Right forelimb (tissue), 1 donor: ENCODE data around the gene LTBR.

Source experiments
- DNase-seq: peaks from one replicate; pipeline ENCODE4 v3.0.0-alpha.2; 2018

LTBR gene

GRCh38 chr12:6346942-6347341, 37.0 kb upstream of the LTBR start:
- no peak for DNase-seq

DNA sequence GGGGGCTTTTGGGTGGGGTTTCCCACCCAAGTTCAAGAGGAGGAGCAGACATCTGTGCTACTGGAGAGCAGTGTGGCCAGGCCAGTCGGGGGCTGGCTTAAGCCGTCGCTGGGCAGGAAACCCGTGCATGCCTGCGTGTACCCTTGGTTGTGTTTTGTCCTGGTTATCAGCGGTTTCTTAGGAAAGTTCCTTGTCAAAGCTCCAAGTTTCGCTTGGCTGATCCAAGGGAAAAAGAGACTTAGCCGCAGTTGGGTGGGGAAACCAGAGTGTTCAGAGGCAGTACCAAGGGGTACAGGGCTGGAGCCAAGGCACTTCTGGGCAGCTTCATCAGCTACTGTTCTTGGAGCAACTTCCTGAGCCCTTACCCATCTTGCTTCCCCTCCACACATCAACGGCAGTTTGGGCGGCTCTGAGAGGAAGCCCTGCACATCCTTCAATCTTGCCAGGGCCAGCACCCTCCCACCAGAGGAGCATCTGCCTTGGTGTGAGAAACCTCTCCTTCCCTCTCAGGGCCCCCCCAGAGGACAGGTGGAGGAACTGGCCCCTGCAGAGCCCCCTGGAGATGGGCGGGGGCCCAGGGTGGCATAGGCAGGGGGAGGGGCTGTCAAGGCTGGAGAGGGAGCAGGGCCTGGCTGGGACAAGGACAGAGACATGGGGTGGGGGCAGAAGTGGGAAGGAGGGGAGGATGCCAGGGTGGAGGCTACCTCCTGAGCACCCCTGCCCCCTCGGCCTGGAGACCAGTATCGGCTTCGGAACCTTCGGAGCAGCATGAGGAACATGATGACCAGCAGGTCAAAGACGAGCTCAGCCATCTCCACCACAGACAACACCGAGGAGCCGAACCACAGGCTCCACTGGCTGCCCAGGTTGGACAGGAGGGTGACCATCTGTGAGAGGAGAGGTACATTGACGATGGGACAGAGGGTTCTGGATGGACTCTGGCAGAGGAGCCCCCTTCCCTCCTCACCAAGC, 36.3 kb upstream of the LTBR start:
- DNase-seq: no peak

- no peak for DNase-seq
Measured at GRCh38 chr12:6351622-6352021, 32.3 kb upstream of the LTBR start.

DNA sequence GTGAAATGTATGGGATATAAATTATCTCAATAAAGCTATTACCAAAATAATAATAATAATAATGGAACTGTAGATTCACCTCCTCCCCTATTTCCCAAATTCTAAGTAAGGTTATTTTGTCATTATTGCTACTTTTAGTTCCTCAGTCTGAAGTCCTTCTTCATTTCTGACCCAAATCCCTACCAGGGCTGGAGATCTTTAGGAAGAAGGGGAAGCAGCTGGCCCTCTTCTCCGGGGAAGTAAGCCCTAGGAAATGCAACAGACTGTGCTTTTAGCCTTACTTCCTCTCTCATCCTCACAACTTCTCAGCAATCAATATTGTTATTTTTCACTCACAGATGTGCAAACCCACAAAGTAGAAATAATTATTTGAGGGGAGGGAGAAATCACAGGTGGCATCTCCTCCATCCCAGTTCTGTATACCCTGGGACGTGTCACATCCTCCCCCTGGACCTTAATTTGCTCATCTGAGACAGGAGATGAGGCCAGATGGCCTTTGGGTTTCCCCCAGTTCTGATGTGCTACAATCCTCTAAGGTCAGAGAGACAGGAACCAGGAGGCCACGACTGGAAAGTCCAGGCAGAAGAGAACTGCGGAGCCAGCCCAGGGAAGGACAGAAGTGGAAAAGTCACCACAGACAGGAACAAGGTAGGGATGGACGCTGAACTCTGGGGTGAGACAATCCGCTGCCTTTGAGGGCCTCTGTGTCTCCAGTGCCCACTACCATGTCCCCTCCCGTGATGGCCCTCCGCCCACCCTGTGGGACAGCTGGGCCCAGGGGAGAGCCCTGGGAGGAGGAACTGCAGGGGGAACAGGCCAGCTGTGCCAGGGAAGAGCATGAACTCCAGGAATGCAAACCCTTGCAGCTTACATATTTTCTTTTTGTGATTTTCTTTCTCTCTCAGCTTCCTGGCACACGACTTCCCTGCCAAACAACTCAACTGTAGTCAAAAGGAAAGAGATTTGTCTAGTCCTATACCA, 31.5 kb upstream of the LTBR start:
- DNase-seq: no peak

DNA sequence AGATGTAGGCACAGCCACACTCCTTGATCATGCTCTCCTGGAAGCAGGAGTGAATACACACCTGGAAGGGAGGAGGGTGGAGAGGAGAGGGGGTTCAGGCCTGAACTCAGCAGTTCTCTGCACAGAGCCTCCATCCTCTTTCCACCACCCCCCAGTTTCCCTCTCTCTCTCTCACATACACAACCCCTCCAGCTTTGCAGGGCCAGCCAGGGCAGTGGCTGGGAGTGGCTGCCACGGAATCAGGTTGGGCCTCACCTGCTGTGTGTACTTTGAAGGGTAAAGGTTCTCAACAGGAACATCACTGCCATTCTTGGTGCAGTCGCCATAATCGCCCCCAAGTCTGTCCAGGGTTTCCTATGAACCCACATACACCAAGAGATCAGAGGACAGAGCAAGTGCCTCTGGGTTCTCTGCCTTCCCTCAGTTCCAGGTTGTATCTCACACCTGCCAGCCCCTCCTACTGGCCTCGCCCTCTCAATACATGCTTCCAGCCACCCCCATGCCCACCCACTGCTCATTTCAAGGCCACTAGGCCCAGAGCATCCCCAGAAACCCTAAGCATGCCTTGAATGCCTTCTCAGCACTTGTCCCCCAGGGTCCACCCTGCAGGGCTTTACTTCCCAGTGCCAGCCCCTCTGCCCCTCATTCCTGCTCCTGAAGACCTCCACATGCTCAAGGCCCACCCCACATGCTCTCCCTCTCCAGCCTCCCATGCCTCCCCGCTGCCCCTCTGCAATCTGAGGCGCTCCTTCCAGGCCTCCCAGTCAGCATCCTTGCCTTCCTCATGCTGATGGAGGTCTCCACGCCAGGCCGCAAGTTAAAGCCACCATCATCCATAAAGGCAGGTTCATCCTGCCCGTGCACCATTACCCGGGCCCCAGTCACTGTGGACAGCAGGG, 29.2 kb upstream of the LTBR start:
- no peak for DNase-seq

DNA sequence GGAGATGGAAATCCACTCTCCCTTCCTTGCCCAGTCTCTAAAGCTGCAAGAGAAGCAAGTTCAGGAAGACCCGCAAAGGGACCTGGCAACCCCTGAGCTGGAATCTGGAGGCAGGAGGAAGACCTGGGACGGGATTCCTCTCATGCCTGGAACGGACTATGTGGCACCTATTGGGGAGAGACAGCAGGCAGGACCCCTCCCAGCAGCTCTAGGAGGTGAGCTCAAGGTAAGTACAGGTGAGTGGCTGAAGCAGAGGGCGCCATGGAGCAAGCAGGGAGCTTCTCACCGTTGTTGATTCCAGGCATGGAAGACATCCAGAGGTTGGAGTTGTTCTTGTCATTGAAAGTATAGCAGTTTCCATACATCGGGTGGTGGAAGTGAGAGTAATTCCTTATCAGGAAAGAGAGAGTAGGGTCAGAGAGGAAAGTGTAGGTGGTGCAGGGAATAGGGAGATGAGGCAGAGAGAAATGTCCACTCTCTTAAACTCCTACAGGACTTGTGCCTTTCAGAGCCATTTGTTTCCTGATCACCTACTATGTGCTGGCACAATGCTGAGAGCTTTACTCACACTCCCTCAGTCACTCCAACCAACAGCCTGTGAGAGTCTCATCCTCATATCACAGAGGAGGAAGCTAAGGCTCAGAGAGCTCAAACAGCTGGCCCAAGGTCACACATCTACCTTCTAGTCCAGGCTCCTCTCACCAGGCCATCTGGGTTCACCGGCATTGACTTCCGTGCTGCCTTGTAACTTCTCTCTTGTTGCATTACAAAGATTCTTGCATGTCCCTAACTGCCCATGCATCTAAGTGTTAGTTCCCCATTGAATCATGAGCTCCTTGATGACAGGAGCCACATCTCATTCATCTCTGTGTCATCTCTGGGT, 28.2 kb upstream of the LTBR start:
- no peak for DNase-seq

- DNase-seq: no peak
Measured at GRCh38 chr12:6356374-6356820, 27.6 kb upstream of the LTBR start.

DNA sequence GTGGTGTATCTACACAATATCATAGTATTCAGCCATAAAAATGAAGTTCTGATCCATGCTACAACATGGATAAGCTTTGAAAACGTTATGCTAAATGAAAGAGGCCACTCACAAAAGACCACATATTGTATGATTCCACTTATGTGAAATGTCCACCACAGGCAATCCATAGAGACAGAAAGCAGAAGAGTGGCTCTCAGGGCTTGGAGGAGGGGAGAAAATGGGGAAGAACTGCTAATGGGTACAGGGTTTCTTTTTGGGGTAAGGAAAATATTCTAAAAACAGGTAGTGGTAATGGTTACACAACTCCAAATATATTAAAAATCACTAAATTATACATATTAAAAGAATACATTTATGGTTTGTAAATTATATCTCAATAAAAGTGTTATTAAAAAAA, 25.1 kb upstream of the LTBR start:
- no peak for DNase-seq

DNA sequence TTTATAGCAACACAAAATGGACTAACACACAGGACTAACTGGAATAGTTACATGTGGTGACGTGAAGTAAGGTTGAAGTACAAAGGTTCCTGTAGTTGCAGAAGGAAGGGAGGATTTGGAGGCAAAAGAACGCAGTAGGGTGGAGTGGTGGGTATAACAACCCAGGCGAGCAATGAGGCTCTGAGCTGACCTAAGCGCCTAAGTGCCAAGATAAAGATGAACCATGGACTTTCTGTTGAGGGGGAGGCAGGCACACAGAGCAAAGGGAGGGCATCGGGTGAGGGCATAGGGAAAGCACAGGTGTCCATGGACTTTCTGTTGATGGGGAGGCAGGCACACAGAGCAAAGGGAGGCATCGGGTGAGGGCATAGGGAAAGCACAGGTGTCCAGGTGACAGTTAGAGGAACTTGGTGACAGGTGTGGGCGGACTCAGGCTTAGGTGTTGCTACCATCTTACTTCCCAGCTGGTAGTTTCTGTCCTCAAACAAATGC, 23.8 kb upstream of the LTBR start:
- DNase-seq: no peak

DNA sequence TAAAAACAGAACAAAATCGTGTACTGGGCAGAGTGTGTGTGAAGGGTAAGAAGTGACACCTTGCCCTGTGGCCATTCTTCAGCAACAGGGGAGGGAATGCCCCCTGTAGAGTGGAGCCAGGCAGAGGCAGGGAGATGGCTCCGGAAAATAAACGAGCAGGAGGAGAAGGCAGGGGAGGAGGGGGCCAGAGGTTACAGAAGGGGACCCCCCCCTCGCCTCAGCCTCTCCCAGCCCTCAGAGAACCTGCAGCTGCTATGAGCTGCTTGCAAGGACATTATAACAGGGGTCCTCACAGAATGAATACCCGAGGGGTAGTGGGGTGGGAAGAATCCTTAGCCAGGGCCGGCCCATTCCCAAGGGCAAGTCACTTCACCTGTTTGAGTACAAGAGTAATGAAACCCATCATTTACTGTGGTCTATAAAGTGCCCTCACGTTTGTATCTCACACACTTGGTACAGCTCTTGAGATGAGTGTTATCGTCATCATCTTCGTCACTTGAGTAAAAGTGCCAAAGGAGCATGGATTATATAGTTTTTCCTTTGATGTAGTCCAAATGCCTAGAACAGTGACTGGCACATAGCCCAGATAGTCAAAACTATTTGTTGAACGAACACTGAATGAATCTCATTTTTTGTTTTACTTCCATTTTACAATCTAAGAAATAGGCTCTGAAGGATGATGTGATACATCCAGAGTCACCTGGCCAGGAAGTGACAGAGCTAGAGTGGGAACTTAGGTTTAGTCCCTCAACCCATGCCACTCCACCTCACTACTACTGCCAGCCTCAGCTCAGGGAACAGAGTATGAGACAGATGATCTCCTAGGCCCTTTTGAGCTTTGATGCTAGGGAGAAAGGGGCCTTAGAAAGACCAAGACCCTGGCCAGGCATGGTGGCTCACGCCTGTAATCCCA, 23.1 kb upstream of the LTBR start:
- no peak for DNase-seq

DNA sequence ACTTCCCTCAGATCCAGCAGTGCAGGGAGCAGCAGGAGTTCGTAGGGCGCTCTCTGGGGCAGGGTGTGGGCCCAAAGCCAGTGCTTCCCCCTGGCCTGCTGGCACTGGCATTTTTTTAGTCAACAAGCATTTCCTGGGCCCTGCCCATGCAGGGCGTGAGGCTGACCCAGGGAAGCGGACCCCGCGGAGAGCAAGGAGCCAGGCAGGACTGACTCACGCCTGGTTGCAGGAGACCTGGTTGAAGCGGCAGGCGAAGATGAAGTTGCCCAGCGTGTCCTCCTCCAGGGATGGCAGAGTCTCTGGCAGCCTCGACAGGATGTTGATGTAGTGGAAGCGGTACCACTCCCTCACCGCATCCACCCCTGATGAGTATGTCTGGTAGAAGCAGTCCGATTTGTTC, 22.1 kb upstream of the LTBR start:
- DNase-seq: no peak

GRCh38 chr12:6362403-6362802, 21.6 kb upstream of the LTBR start:
- no peak for DNase-seq

DNA sequence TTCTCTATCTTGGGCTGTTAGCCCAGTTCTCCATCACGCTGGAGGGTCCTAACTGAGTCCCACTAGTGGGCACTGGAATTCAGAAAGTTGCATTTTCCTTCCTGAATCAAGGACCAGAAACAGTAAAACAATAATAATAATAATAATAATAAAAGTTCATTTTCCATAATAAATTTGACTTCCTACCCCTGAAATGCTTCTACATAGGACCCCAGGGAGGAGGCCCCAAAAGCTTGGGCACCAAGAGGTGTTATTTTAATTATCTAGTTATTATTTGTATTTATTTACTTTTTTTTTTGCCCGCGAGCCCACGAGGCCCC, 21.0 kb upstream of the LTBR start:
- DNase-seq: no peak

DNA sequence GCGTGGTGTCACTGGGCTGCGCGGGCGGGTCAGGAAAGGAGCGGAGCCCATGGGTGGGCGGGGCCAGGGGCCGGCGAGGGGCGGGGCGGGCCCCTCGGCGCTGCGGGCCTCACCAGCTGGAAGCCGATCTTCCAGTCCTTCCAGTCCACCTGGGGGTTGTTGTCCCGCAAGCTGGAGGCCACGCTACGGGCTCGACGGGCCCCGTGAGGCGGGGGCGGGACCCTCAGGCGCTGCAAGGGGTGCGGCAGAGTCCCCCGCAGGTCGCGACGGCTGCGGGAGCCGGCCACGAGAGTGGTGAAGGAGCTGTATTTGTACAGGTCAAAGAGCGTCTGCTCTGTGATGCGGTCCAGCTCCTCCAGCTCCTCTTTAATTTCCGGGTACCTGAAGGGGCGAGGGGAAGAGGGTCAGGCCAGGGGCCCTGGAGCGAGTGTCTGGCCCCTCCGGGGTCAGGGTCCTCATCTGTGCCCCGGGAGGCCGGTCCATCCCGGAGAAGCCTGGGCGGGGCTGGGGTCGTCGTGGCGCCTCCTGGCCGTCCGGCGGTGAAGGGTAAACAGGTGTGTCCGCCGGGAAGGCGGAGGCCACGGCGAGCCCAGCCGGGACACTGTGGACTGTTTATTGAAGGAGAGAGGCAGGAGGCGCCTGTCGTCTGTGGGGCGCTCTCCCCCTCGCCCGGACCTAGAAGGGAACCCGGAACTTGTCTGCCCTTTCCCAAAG, 20.5 kb upstream of the LTBR start:
- DNase-seq: peak; percentile 77

DNA sequence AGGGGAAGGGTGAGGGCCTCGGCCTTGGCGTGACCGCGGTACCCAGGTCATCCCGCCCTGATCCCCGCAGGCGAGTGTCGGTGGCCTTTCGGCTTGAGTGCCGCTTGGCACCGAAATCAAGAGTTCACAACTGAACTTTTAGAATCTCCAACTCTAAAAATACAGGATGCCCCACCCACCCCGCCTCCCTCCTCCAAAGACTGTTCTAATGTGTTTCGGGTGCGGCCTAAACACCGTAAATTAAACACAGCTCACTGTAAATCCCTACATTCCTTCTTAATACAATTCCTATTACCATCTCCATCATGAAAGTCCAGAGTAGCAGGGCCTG, 20.0 kb upstream of the LTBR start:
- no peak for DNase-seq

DNA sequence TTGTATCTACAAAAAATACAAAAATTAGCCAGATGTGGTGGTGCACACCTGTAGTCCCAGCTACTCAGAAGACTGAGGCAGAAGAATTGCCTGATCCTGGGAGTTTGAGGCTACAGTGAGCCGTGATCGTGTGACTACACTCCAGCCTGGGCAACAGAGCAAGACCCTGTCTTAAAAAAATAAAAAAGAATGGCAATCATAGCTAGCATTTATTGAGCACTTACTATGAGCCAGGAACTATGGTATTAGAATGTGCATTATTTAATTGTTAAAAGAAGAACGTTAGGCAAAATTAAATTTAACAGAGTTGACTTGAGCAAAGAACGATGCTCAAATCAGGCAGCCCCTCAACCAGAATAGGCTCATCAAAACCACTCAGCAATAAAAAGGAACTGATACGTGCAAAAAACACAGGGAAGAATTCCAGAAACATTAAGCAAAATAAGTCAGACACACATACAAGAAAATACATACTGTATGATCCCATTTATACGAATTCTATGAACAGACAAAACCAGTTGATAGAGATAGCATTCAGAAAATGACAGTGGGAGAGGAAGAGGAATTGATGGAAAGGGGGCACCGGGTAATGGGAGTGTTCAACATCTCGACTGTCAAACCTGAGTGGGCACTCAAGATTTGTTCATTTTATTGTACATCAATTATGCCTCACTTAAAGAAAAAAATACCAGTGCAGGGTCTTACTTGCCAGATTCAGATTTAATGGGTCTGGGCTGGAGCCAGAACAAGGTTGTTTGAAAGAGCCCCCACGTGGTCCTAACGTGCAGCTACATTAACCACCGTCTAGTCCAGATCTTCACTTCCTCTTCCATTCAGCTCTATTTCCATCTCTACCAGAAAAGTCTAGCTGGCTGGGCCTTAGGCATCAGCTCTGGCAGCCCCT, 16.6 kb upstream of the LTBR start:
- DNase-seq: no peak

DNA sequence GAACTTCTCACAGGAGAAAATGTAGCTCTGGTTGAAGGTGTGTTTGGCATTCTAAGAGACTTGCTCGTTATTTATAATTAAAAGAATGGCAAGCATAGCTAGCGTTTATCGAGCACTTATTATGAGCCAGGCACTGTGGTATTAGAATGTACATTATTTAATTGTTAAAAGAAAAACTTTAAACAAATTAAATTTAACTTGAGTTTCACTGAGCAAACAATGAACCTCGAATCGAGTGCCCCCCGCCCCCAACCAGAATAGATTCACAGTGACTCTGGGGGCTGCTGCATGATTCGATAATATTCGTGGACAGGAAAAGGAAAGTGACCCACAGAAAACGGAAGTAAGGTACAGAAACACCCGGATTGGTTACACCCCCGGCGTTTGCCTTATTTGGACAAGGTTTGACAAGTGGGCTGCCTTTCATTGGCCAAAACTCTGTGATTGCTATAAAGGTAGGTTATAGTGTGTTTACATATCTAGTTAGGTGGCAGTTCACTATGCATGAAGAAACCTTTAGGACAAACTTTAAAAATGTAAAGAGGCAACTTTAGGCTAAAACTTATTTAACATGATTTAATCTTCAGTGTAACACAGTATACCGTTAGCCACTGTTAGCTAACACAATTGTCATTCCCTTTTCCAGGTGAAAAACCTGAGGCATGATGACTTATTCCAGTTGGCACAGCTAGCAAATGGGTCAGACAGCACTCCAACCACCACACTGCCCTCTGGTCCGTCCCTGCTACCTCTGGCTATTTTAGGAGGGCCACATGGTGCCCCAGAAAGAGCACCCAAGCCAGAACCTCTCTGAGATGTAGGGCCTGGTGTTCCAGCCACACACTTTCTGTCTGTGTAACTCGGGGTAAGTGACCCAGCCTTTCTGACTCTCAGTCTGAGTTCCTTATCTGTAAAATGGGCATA, 15.7 kb upstream of the LTBR start:
- no peak for DNase-seq
